Measurements from ENCODE around the gene TMEM132A. TPM values are rescaled to one million over a fixed set of nuclear protein-coding genes. Genes with fewer than 3 reads are reported as not detected.

The TMEM132A gene
- total RNA-seq, 1 donor from 2014 or later, result 113 TPM

DNA sequence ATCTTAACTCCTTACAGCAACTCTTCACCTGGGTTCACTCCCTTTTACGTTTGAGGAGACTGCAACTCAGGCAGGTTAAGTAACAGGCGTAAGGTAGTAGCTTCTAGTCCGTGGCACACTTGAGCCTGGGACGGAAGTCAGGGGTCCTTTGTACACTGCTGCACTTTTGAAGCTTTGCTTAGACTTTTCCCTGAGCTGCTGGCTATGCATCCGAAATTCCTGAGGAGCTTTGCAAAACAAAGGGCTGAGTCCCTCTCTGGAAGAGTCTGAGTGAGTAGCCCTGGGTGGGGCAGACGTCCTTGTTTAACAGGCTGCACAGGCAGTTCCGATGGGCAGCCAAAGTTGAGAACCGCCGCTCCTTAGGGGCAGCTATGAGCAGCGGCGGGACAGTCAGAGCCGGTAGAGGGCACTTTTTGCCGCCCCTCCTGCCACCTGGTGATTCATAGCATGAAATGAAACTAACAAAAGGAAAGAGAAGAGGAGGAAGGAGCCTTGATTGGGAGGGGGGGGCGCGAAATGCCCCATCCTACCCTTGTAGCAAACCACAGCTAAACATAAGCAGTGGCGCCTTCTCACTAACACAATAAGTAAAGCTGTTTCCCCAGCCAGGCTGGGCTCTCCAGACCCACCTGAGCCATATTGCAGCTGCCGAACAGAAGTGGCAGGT lies 8.9 kb upstream of the TMEM132A start:
- Mint-ChIP-seq H3K27me3 (ENCODE audit: unreplicated experiment) (no peaks in the 10 kb centered on the region), H3K4me3 (ENCODE audit: unreplicated experiment) (peak overlapping the region; percentile 100), H3K27ac (ENCODE audit: unreplicated experiment) (peak overlapping the region; percentile 95), H3K4me1 (ENCODE audit: unreplicated experiment) (peaks cover 47% of the 10 kb centered on the region), H3K9me3 (ENCODE audit: unreplicated experiment) (no peaks in the 10 kb centered on the region), H3K36me3 (ENCODE audit: unreplicated experiment) (peaks cover 5% of the 10 kb centered on the region)
- TF ChIP-seq, protein P1, sequence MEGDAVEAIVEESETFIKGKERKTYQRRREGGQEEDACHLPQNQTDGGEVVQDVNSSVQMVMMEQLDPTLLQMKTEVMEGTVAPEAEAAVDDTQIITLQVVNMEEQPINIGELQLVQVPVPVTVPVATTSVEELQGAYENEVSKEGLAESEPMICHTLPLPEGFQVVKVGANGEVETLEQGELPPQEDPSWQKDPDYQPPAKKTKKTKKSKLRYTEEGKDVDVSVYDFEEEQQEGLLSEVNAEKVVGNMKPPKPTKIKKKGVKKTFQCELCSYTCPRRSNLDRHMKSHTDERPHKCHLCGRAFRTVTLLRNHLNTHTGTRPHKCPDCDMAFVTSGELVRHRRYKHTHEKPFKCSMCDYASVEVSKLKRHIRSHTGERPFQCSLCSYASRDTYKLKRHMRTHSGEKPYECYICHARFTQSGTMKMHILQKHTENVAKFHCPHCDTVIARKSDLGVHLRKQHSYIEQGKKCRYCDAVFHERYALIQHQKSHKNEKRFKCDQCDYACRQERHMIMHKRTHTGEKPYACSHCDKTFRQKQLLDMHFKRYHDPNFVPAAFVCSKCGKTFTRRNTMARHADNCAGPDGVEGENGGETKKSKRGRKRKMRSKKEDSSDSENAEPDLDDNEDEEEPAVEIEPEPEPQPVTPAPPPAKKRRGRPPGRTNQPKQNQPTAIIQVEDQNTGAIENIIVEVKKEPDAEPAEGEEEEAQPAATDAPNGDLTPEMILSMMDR (IDR thresholded peaks at IDR 0.05), result peak; percentile 53
- DNase-seq (ENCODE audit: extremely low spot score, unreplicated experiment), result no peak

DNA sequence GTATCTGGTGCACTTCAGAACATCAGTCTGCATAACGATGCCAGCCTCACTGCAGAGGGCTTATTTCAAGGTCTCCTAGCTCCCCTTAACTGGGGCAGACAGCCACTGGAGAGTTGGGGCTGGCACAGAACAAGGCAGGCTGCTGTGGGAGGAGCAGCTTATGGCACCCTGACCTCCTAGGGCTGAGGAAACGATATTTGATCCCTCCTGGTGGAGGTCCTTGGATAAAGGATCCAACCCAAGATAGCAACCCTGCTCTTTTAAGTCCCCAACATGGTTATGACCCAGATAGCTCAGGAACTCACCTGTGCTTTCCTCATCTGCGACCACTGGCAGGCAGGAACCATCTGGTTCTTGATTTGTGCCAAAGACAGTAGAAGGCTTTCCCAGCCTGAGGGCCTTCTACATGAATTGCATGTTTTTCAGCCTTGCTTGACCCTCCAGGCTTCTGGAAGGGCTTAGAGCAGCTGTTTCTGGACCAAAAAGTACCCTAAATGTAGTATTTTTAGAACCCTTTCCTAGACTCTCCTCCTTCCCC lies 7.5 kb upstream of the TMEM132A start:
- DNase-seq (ENCODE audit: extremely low spot score, unreplicated experiment), result no peak
- peaks cover 13% of the 10 kb centered on the region for H3K36me3 Mint-ChIP-seq (ENCODE audit: unreplicated experiment)
- TF ChIP-seq, protein P1 (IDR thresholded peaks at IDR 0.05), result no peak
- H3K9me3 Mint-ChIP-seq (ENCODE audit: unreplicated experiment), result no peaks in the 10 kb centered on the region
- H3K4me3 Mint-ChIP-seq (ENCODE audit: unreplicated experiment), result peak overlapping the region; percentile 19
- H3K4me1 Mint-ChIP-seq (ENCODE audit: unreplicated experiment), result peaks cover 46% of the 10 kb centered on the region
- H3K27me3 Mint-ChIP-seq (ENCODE audit: unreplicated experiment), result no peaks in the 10 kb centered on the region
- H3K27ac Mint-ChIP-seq (ENCODE audit: unreplicated experiment), result peak overlapping the region; percentile 35

DNA sequence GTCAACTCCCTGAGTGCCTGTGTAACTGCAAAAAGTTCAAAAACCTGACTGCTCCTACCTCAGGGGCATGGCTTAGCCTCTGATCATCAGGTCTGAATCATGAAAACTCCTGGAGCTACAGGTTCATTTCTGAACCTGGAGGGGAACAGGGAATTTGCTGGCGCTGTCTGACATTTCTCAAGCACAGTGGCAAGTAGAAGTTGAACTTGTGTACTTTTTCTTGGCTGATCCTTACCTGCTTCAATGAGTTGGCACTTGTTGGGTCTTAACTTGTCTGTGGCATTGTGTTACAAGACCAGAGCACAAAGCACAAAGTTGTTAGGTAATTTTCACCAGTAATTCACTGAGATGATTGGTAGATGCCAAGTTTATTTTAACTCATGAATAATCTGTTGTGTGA lies 7.0 kb upstream of the TMEM132A start:
- TF ChIP-seq, protein P1 (IDR thresholded peaks at IDR 0.05), result no peak
- peaks cover 15% of the 10 kb centered on the region for H3K36me3 Mint-ChIP-seq (ENCODE audit: unreplicated experiment)
- DNase-seq (ENCODE audit: extremely low spot score, unreplicated experiment), result no peak
- H3K4me3 Mint-ChIP-seq (ENCODE audit: unreplicated experiment), result peak overlapping the region; percentile 19
- no peaks in the 10 kb centered on the region for H3K9me3 Mint-ChIP-seq (ENCODE audit: unreplicated experiment)
- H3K27me3 Mint-ChIP-seq (ENCODE audit: unreplicated experiment), result no peaks in the 10 kb centered on the region
- H3K27ac Mint-ChIP-seq (ENCODE audit: unreplicated experiment), result peak overlapping the region; percentile 35
- peaks cover 41% of the 10 kb centered on the region for H3K4me1 Mint-ChIP-seq (ENCODE audit: unreplicated experiment)

DNA sequence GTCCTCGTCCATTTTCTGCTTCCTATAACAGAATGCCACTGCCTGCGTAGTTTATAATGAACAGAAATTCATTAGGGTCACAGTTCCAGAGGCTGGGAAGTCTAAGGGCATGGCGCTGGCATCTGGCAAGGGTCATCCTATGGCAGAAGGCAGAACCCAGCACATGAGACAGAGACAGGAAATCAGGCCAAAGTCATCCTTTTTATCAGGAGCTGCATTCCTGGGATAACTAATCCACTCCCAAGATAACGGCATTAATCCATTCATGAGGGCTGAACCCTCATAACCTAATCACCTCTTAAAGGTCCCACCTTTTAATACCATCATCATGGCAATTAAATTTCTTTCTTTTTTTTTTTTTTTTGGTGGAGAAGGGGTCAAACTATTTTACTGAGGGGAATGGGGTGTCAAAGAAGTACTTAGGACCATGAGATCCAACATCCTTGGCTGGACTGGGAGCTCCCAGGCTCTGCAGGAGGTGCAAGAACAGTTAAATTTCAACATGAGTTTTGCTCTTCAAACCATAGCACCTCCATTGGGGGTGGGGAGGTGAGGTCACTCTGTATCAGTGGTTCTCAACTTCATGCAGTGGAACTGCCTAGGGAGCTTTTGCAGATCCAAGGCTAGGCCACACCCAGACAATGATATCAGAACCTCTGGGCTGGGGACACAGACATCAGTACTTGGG lies 5.9 kb upstream of the TMEM132A start:
- H3K27ac Mint-ChIP-seq (ENCODE audit: unreplicated experiment), result no peak overlapping the region

DNA sequence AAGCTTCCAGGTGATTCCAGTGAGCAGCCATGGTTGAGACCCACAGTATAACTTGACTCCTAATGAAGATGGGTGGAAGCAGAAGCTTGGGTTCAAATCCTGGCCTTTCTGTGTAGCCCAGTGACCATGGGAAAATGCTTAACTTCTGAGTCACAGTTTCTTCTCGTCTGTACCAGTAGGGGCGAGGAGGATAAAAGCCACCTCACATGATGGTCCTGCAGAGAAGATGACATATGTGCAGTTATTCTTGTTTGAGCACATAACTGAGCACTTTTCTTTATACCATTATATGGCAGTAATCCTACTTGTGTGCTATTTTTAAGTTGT lies 5.4 kb upstream of the TMEM132A start:
- no peak for DNase-seq (ENCODE audit: extremely low spot score, unreplicated experiment)
- Mint-ChIP-seq H3K27ac (ENCODE audit: unreplicated experiment) (no peak overlapping the region), H3K4me3 (ENCODE audit: unreplicated experiment) (no peak overlapping the region), H3K9me3 (ENCODE audit: unreplicated experiment) (no peaks in the 10 kb centered on the region), H3K4me1 (ENCODE audit: unreplicated experiment) (peaks cover 29% of the 10 kb centered on the region), H3K27me3 (ENCODE audit: unreplicated experiment) (no peaks in the 10 kb centered on the region), H3K36me3 (ENCODE audit: unreplicated experiment) (peaks cover 20% of the 10 kb centered on the region)
- TF ChIP-seq, protein P1 (IDR thresholded peaks at IDR 0.05), result no peak

More for the DNA sequence above, 5.9 kb upstream of the TMEM132A start:
- Mint-ChIP-seq H3K27me3 (ENCODE audit: unreplicated experiment) (no peaks in the 10 kb centered on the region), H3K4me1 (ENCODE audit: unreplicated experiment) (peaks cover 31% of the 10 kb centered on the region), H3K9me3 (ENCODE audit: unreplicated experiment) (no peaks in the 10 kb centered on the region), H3K4me3 (ENCODE audit: unreplicated experiment) (no peak overlapping the region), H3K36me3 (ENCODE audit: unreplicated experiment) (peaks cover 19% of the 10 kb centered on the region)
- TF ChIP-seq, protein P1 (IDR thresholded peaks at IDR 0.05), result no peak
- DNase-seq (ENCODE audit: extremely low spot score, unreplicated experiment), result no peak

All from osteocyte (in vitro differentiated cells).